ENCODE data around the gene USP6NL. TPM values are rescaled to one million over a fixed set of nuclear protein-coding genes. Genes with fewer than 3 reads are reported as not detected.
A peak's percentile ranks its signal among the peaks of the same experiment; 100 is the strongest.

Gene USP6NL
- total and polyA plus RNA-seq, 10 of the 15 experiments (the other 5 are each of a cell fraction or from before 2014, with no cell fraction given), result 4.0 to 27.7 (median 18.2) TPM

- no peak for FAIRE-seq
- H3K4me2 ChIP-seq (ENCODE audit: control insufficient read depth, insufficient read depth), result peak overlapping the region; percentile 32
- POLR2A ChIA-PET, result interaction anchor here (0.9 to 1.2 kb wide), 2 partner anchors 13 to 17 kb away, joined by 4 read pairs; no protein-coding TSS in a partner anchor
- no peak overlapping the region for H2AFZ ChIP-seq (ENCODE audit: control insufficient read depth, low read depth, low read length)
- ATAC-seq, result peak; percentile 68
- no peak overlapping the region for H3K9ac ChIP-seq (ENCODE audit: control insufficient read depth, insufficient read depth, low read length)
- 4% methylated on average over 5 of the region's 5 CpGs for whole genome bisulfite sequencing (ENCODE audit: insufficient coverage, insufficient replicate concordance, low lambda C conversion rate, missing lambda C conversion rate)
- in situ Hi-C loops (cut with MboI) (no loop called here), intact Hi-C loops (cut with micrococcal nuclease; ENCODE audit: unreplicated experiment) (no loop called here)
- H3K27me3 ChIP-seq (replicated peaks in 1 of 2; ENCODE audit: control insufficient read depth in 2 of 2, insufficient read depth in 2 of 2, low read length in 1 of 2), result no peaks in the 10 kb centered on the region
- no peak for DNase-seq (ENCODE audit: low read depth, low spot score)
- peaks cover 82% of the 10 kb centered on the region for H3K79me2 ChIP-seq (ENCODE audit: control insufficient read depth, insufficient read depth, low read length)
- H4K20me1 ChIP-seq (ENCODE audit: control insufficient read depth, insufficient read depth), result no peaks in the 10 kb centered on the region
- SMC1A ChIA-PET (ENCODE audit: uncharacterized antibody, unreplicated experiment), result interaction anchor here (1.0 to 2.5 kb wide), 12 partner anchors 10 to 181 kb away, joined by 3 to 21 read pairs (median 5); no protein-coding TSS in a partner anchor
- H3K27ac ChIP-seq (ENCODE audit: control insufficient read depth, insufficient read depth), result peak overlapping the region; percentile 43
- no peaks in the 10 kb centered on the region for H3K9me3 ChIP-seq (replicated peaks; ENCODE audit: control insufficient read depth, insufficient read depth, low read length)
- BruUV-seq (replicated peaks), result no TSS peak
- RAD21 ChIA-PET (ENCODE audit: unreplicated experiment), result interaction anchor here (0.6 to 5.8 kb wide), 8 partner anchors 15 to 175 kb away, joined by 3 to 24 read pairs (median 4); no protein-coding TSS in a partner anchor
- CTCF ChIA-PET, result interaction anchor here (0.9 to 1.9 kb wide), 7 partner anchors 13 to 163 kb away, joined by 3 to 7 read pairs (median 3); no protein-coding TSS in a partner anchor
- peak overlapping the region; percentile 20 for H3K4me3 ChIP-seq
- H3K4me1 ChIP-seq (ENCODE audit: control insufficient read depth, insufficient read depth, low read length), result peaks cover 42% of the 10 kb centered on the region
- no peaks in the 10 kb centered on the region for H3K36me3 ChIP-seq (ENCODE audit: control insufficient read depth in 2 of 2, insufficient read depth in 2 of 2, low read length in 1 of 2)
- TF ChIP-seq NFYB (IDR thresholded peaks at IDR 0.05; ENCODE audit: insufficient read depth, low read depth, low read length) (no peak), ZNF274 (IDR thresholded peaks at IDR 0.05; ENCODE audit: insufficient read depth, insufficient read length) (no peak), SUZ12 (IDR thresholded peaks at IDR 0.05; ENCODE audit: unreplicated experiment) (no peak), GABPA (IDR thresholded peaks at IDR 0.05; ENCODE audit: low read depth) (no peak), MTA2 (IDR thresholded peaks at IDR 0.05; ENCODE audit: low read depth) (no peak), MAX (IDR thresholded peaks at IDR 0.05; ENCODE audit: low read depth, low read length) (no peak), RUNX3 (IDR thresholded peaks at IDR 0.05; ENCODE audit: low read length) (peak; percentile 50), CHD4 (IDR thresholded peaks at IDR 0.05) (0 out of 2 replicates have a peak, but pooled peaks have one; percentile 74), CBX5 (IDR thresholded peaks at IDR 0.05; ENCODE audit: low read depth) (0 out of 2 replicates have a peak, but pooled peaks have one; percentile 34), REST (IDR thresholded peaks at IDR 0.05; ENCODE audit: low read depth, low read length) (no peak), MTA3 (IDR thresholded peaks at IDR 0.05; ENCODE audit: borderline replicate concordance, low read length) (no peak), FOXM1 (IDR thresholded peaks at IDR 0.05; ENCODE audit: low read depth, low read length) (no peak), BCLAF1 (IDR thresholded peaks at IDR 0.05) (no peak), CBX3 (IDR thresholded peaks at IDR 0.05; ENCODE audit: borderline replicate concordance, low read depth) (no peak), SMARCA5 (IDR thresholded peaks at IDR 0.05) (no peak), TBL1XR1 (IDR thresholded peaks at IDR 0.05; ENCODE audit: low read depth, low read length) (no peak)
Observed at GRCh38 chr10:11535346-11535959, 76.0 kb downstream of the USP6NL start.

Measured in GM12878 (cell line).